Kasumi-1 (cell line): ENCODE results near the gene PCF11.
"Not testable (repeated sequence)": the region's sequence is repeated elsewhere in the genome, so short reads cannot be mapped to it uniquely, and the experiment has no call there.

Experiments used
- DNase-seq, 2 experiments: peaks; one replicate each; lab custom pipeline; 2025; lab: John Stamatoyannopoulos, UW

Gene PCF11

DNA sequence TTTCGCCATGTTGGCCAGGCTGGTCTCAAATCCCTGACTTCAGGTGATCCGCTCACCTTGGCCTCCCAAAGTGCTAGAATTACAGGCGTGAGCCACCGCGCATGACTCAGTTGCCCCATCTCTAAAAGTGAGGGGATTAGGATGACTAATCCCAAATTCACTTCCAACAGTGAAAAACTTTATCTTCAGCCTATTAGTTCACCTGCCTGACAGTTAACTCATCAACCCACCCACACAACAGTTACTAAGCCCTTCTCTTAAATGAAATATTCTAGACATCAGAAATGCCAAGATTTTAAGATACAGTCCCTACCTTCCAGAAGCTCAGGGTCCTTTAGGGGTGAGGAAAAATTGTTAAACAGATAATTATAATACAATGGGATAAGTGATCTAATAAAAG lies 34.6 kb downstream of the PCF11 start:
- DNase-seq = no peak

DNA sequence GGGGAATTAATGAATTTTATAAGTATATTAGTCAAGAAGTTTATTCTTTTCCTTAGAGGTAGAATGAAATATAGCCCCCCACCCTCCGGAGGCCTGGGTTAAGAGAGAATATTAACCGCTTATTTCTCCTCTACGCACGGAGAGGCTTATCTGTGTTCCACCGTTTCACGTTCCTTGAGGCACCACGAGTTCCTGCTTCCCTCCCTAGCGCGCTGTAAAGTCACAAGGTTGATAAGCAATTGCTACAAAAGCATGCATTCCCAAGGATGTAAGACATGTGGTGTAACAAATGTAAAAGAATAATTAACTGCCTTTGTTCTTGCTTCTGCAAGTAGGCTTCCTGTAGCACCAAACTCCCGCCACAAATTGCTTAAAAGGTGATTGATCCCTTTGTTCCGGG lies 35.1 kb downstream of the PCF11 start:
- DNase-seq = no peak

DNA sequence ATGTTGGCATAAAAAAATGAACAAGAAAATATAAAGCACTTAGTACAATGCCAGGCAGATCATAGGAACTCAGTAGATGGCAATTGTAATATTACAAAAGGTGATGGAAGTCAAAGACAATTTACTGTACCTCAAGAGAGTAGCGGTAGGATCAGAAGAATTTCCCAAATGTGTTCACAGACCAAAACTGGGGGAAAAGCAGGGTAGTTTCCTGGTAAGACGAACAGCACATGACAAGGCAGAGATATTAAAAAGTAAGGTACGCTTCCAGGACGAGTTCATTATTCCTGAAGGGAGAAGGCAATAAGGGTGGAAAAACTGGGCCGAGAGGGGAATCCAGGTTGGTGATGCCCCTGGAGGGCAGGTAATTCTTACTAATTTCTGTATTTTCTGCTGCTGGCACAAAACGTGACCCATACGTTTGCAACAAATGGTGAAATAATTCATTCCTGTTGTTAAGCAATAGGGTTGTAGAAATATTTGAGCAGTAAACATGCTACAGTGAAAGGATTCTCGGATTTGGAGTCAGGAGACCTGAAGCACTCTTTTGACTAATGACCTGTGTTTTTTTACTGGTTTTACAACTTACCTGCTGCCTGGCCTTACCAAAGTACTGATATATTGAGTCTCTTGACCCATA lies 35.8 kb downstream of the PCF11 start:
- no peak for DNase-seq

DNA sequence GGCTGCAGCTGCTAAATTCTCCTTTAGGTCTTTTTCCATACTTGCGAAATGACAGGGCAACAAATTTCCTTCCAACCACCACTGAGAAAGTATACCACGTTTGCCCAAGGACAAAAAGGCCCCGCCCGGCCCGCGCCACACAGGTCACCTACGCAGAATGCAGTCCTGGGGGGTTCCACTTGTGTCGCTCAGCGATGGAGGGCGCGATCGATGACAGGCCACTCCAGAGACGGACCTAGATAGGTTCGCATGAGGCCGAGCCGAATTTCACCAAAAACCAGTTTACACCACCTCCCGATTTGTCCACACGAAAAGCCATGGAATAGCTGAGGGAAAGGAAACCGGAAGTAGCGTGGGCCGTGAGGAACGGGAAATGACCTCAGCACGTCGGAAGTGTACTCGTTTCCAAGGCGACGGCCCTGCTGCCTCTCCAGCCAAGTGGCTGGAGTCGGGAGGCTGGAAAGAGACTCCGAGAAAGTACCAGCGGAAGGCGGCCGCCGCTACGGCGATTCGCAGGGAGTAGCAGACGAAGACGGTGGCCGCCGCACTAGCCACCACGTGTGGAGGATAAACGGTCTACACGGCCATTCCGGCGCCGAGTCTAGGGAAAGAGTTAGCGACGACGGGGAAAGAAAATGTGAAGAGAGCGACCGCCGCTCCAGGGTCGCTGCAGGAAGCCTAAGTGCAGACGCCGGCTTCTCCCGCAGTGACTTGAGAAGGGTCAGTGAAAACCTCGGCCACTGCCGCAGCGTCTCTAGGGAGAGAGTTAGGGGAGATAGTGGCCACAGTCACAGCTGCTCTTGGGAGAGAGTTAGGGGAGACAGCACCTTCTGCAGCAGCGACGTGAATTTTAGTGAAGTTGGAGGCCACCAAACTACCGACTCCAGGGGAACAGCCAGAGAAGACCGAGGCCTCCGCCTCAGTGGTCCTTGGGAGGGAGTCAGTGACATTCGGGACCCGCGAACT lies 36.7 kb downstream of the PCF11 start, which contains the start of gene ANKRD42:
Gene ANKRD42 (plus strand): TSS at position 398 of the 966 bp plus-strand sequence. CDS start 959 bp downstream, outside the sequence.
- DNase-seq = peak; percentile 96 to 97

DNA sequence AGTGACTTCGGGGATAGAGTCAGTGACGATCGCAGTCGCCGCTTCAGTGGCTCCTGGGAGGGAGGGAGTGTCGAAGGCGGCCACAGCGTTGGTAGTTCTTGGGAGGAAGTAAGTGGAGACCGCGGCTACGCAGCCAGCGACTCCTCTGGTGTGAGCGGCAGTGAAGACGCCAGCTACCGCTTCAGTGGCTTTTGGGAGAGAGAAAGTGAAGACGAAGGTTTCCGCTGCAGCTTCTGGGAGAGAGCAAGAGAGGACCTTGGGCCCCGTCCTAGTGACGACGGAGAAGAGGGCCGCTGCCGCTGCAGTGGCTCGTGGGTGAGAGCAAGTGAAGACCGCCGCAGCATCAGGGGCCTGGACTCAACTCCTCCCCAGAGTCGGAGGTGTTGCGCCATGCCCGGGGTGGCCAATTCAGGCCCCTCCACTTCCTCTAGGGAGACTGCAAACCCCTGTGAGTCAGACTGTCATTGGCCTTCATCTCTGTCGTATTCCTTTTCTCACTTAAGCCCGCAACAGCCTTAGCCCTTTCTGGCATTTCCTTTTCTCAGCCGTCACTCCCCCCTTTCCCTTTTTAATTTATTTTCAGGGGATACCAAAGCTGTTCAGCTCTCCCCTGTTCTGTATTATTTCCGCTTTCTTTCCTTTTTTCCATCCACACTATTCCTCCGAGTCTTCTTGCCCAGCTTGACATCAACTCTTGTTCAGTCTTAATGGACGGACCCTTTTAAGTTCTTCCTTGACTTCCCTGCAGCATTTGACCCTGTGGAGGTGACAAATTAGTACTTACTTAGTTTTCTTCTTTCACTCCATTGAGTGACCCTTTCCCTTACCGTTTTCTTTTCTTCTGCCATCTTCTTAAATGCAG lies 37.6 kb downstream of the PCF11 start:
- peak; percentile 80 to 81 for DNase-seq

DNA sequence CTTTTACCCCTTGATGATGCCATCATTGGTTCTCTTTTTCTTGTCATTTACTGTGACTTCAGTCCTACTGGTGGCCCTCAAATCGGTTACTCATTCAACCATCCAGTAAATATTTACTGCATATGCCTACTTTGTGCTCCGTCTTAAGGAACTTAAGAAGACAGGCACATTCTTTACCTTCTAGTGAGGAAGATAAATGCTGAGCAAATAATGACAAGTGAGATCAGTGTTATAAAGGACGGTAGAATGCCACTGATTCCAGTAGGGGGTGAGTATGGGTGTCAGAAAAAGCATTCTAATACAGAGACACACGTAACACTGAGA lies 38.2 kb downstream of the PCF11 start:
- peak; percentile 44 to 54 for DNase-seq

DNA sequence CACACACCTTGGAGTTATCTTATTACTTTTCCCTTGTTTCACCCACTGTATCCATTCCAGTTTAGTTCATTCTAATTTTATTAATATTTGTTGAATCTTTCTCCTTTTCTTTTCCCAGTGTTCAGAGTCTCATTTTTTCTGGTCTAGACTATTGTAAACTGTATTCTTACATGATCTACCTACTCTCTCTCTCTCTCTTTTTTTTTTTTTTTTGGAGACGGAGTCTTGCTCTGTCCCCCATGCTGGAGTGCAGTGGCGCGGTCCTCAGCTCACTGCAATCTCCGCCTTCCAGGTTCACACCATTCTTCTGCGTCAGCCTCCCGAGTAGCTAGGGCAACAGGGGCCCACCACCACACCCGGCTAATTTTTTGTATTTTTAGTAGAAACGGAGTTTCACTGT lies 38.7 kb downstream of the PCF11 start:
- no peak for DNase-seq

DNA sequence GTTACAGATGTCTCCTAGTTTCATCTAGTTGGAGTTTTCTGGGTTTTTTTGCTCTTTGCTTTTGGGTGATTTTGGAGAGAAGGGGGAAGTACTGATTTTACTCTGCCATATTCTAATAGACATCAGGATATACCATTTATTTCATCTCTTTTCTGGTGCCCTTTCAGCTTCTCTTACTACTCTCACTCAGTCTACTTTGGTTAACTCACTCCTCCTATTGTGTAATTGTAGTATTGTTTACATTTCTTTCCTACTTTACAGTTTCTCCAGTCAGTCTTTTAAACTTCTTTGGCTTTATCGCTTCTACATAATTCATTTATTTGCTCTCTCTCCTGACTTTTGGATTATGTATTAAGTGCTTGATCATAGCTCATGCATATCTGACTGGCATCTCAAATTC lies 43.1 kb downstream of the PCF11 start:
- DNase-seq = no peak

DNA sequence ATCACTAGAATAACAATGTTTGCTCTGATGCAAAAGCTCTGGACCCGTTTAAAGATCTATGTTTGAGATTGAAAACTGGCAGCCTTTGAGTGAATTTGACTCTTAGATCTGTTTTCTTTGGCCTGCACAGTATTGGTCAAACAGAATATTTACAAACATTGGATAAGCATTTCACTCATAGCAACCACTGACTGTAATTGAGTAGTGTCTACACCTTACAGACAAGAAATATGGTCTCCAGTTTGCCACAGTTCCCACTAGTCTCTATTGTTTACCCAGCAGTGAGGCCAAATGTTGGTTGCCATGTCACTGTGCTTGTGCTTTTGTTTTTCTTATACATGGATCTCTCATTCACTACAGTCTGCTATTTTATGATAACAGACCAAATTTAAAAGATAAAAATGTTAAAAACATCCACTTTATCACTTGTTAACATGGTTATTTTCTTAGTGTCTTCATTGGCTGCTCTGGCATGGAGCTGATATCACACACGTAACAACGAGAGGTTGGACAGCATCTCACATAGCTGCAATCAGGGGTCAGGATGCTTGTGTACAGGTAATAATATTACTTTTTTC lies 48.8 kb downstream of the PCF11 start:
- no peak for DNase-seq

DNA sequence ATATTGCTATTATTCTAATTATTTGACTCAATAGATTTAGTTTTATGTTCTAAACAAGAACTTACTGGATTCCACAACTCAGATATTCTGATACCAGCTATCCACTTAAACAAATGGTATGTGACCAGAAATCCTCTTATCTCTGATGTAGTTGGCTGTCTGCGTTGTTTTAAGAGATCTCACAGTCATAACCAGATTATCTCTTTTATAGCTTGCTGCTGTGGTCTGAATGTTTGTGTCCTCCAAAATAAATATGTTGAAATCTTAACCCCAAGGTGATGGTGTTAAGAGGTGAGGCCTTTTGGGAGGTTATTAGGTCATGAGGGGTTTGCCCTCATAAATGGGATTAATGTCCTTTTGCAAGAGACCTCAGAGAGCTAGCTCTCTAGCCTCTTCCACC lies 49.3 kb downstream of the PCF11 start:
- DNase-seq = no peak

DNA sequence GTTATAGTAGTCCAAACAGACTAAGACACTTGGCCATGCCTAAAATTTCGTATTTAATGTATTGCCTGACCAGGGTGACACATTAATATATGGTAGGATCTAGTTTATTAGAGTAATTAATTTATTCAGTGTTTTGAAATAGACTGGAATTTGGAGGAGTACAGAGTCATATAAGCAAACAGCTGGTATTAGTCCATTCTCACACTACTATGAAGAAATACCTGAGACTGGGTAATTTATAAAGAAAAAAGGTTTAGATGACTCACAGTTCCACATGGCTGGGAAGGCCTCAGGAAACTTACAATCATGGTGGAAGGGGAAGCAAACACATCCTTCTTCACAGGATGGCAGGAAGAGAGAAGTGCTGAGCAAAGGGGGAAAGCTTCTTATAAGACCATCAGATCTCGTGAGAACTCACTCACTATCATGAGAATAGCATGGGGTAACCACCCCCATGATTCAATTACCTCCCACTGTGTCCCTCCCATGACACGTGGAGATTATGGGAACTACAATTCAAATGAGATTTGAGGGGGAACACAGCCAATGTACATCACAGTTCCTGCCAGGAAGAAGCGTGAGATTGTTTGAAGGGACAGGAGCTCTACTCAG lies 49.9 kb downstream of the PCF11 start:
- not testable (repeated sequence) for DNase-seq

DNA sequence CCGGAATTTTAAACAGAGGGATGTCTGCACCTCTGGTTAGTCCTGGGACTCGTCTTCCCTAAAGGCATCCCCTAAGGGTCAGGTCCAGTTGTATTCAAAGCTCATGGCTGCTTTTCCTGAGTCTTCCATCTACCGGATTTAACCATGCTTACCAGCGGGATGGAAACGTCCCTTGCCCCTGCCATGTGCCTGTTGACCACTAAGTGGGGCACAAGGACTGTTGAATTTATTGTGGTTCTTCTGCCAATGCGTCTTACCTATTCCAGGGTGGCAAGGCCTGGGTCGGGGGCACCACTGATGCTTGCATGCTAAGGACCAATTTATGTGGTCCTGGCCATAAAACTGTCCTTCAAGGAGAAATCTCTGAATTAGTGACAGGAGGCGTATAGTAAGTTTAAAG lies 62.2 kb downstream of the PCF11 start:
- DNase-seq = no peak

DNA sequence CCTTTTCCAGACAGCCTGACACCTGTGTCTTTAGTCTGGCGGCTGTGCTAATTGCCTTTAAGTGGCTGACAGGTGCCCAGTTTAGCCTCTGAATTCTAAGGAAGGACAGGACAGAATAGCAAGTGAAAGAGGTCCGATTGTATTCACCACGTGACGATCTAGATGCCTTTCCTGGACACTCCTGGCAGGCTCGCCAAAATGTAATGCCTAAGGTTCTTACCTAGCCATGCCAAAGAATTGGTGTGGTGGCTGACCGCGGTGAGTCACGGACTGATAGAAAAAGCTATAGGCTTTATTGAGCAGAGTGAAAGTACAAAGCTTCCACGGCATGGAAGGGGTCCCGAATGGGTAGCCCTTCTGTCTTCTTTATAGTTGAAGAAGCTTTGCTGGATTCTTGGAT lies 63.3 kb downstream of the PCF11 start:
- no peak for DNase-seq

DNA sequence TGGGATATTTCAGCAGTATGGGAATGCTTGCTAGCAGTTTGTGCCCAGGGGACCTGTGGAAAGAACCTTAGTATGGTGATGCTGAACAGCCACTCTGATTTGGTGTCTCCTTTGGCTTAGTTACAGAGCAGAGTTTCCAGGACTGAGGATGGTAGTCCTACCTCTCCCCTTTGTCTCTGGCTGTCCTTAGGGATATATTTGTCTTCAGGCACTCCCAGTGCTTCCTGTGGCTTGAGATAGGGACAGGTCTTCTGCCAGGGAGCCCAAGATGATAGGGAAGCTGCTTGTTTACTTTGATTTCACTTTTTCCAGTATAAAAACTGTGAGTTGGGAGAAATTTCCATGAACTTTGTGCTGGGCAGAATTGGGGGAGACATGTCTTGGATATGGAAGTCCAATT lies 64.8 kb downstream of the PCF11 start:
- no peak for DNase-seq

DNA sequence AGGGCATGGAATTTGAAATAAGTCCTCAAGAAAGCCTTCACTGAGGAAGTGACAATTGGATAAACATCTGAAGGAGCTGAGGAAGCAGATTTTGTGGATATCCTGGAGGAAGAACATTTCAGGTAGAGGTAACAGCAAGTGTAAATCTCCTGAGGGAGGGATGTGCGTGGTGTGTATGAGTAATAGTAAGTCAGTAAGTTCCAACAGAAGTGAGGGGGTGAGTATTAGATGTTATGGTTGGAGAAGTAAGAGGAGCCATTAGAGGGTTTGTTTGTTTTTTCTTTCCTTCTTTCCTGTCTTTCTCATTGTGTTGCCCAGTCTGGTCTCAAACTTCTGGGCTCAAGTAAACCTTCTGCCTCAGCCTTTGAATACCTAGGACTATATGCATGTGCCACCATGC lies 65.6 kb downstream of the PCF11 start:
- no peak for DNase-seq

DNA sequence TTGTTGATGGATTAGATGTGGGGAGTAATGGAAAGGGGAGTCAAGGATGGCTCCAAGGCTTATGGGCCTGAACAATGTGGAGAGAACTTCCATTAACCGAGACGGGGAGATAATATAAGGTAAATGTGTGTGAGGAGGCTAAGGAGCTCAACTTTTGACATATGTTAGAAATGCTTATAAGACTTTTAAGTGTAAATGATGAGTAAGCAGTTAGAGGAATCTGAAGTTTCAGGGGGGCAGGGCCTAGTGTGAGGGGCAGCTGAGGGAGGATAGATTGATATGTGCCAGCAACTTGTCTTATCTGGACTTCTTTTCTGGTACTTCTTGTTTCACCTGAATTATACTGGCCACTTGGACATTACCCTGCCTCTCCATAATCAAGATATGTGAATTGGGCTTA lies 66.5 kb downstream of the PCF11 start:
- no peak for DNase-seq

DNA sequence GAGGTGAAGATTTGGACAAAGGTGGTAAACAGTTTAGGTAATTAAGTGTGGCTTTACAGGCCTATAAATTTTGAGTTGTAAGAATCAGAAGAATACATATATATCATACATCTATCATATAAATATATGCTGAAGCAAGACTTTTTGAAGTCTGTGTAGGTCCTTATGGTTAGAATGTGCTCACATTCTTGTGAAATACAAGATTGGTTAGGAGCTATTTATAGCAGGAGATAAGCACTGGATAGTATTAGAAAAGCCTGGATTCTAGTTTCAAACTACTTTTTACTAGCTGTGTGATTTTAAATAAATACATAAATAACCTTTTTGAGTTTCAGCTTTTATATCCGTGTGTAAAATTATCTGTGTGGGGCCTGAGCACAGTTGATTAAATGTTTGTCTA lies 78.9 kb downstream of the PCF11 start:
- no peak for DNase-seq
